HFF-Myc (cell line): ENCODE measurements around the gene TRIO.

ENCODE experiments used
- DNase-seq: peaks from one replicate; pipeline ENCODE4 v3.0.0-alpha.2; 2011; ENCODE audit warnings: low read depth; ENCODE audit errors: extremely low read depth
- H3K4me3 ChIP-seq: replicated peaks from 2 replicates; pipeline ENCODE4 v1.5.1; 2011; ENCODE audit warnings: low read depth, mild to moderate bottlenecking, control low read depth, low read length
- TF ChIP-seq, protein P1 (sequence below): IDR thresholded peaks from 2 replicates; pipeline ENCODE4 v1.5.1; 2012; ENCODE audit warnings: mild to moderate bottlenecking, low read depth, low read length, control low read depth; ENCODE audit errors: missing control alignments

Gene TRIO

DNA sequence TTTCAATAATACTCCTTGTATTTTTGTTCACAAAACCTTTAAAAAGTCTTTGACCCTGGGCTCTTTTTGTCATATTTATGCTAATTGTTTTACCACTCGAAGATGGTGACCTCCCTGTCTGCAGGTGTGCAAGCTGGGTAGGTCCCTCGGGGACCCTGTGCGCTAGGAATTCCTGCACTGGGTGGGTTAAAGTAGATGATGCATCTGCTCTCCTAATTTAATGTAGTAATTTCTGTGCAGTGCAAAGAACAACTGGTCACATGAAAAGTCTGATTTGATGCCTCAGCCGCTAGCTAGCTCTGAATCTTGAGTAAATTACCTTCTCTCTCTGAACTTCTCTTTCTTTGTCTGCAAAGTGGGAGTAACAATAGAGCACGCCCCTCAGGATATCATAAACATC lies 299.4 kb downstream of the TRIO start:
- no peak for DNase-seq
- TF ChIP-seq, protein P1, sequence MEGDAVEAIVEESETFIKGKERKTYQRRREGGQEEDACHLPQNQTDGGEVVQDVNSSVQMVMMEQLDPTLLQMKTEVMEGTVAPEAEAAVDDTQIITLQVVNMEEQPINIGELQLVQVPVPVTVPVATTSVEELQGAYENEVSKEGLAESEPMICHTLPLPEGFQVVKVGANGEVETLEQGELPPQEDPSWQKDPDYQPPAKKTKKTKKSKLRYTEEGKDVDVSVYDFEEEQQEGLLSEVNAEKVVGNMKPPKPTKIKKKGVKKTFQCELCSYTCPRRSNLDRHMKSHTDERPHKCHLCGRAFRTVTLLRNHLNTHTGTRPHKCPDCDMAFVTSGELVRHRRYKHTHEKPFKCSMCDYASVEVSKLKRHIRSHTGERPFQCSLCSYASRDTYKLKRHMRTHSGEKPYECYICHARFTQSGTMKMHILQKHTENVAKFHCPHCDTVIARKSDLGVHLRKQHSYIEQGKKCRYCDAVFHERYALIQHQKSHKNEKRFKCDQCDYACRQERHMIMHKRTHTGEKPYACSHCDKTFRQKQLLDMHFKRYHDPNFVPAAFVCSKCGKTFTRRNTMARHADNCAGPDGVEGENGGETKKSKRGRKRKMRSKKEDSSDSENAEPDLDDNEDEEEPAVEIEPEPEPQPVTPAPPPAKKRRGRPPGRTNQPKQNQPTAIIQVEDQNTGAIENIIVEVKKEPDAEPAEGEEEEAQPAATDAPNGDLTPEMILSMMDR = no peak
- peak overlapping the region; percentile 85 for H3K4me3 ChIP-seq

DNA sequence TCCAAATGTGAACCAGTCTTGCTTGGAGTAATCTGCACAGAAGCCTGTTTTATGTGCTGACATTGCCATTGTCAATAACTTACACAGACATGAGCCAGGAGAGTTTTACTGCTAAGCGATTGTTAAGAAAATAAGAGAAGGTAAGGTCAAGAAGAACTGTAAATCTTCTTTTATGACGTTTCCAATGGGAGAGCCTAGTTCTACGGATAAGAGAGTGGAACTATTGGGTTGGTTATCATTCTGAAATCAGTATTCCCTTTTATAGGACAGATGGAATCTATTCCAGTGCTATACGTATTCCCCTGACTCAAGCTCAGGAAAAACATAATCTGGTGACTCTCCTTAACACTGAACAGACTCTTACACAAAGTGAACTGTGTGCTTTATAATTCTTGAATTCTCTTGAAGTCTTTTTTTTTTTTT lies 300.5 kb downstream of the TRIO start:
- TF ChIP-seq, protein P1 = no peak
- no peak for DNase-seq
- peak overlapping the region; percentile 85 for H3K4me3 ChIP-seq

DNA sequence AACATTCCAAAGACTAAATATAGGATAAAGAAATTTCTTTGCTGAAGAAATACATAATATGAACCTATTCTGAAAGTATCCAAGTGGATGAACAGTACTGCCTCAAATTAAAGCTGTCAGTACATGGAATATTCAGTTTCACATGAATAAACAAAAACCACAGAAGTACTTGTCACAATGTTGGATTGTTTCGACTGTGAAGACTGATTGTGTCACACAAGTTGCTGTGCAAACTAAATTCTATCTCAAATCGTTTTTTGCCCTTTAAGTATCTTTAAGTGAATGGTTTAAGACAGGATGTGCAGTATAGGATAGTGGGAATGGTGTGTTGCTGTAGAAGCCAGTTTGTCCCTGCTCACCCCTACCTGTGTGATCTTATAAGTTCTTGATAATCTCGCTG lies 301.0 kb downstream of the TRIO start:
- H3K4me3 ChIP-seq = peak overlapping the region; percentile 85
- TF ChIP-seq, protein P1 = no peak
- DNase-seq = no peak

DNA sequence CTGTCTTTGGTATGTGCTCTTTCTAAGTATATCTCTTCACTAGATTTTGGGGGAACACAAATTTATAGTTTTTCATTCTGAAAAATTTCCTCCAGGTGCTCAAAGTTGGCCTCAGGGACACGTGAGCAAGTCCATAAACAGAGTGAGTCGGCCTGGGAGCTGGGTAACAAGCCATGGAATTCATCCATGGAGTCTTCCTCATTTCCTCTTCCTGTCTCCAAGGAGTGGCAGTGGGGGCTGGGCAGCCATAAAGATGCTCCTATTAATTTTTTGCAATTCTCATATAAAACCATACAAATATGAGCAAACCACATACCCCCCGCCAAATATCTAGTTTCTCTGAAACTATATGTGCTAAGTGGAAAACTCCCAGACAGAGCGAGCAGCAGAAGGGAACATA lies 301.9 kb downstream of the TRIO start:
- DNase-seq = no peak

DNA sequence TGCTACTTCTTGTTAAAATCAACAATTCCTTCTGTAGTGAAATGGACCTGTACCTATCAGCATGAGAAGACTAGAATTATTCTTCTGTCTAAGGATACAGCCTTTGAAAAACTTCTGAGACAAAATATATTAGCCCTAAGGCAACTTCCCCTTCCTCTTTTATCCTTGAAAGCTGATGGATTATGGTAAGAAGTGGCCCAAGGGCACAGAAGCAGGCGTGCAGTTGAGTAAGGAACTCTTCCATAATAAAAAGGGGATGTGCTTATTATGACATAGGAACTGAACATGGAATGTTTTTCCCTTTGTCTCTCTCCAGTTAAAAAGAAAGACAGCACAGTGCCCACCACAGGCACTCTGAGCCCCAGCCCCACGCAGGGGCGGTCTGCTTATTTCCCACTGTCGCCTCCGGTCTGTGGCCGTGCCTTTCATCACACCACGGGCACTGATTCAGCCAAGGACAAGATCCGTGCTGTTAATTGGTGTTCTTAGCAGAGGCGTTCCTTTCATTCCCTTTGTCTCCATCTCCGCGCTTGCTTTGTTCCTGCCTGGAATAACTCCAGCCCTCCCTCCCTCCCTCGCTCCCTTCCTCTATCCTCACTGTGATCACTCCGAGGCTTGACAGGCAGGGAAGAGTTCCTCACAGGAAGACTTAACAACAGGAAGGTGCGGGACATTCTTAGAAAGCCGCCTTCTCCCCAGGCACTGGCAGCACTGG lies 302.6 kb downstream of the TRIO start:
- peak overlapping the region; percentile 25 for H3K4me3 ChIP-seq
- DNase-seq = no peak

More for the DNA sequence above, 301.9 kb downstream of the TRIO start:
- H3K4me3 ChIP-seq = peak overlapping the region; percentile 85
- TF ChIP-seq, protein P1 = no peak

DNA sequence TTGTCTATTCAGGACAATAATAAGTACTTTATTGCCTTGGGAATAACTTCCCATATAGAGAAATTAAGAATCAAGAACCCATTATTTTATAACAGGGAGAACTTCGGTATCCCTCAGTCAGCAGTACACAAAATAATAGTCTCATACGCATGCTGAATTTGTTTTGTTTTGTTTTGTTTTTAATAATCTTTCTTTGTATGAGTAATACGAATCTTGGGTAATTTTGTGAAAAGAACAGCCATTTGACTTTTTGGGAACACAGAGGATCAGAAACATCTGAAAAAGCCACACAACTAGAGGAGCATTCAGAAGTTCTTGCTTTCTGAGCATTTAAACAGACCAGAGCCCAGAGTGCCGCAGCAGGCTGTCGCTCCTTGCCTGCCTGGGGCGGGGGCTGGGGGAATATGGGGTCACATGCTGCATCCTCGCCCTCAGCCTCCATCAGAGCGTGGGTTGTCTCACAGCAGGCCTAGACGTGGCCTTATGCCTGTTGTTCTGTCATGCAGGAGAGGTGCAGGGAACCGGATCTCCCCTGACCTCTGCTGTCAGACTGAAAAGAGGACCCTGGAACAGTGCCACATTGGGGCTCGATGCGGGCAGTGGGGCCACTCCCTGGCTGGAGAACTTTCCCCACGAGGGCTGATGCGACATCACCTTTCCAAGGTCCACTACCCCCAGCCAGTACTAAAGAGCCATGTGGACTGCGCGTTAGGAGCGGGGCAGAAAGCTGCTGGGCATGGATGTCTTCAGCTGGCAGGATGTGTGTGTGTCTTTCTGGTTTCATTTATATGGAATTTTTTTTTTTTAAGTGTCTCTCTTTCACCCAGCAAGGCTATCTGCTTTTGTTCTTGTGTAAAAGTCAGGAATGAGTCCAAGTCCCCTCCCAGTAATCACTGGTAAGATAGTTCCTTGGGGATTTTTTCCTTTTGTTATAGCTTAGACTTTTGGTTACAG lies 305.1 kb downstream of the TRIO start:
- peak; percentile 56 for DNase-seq
- H3K4me3 ChIP-seq = peak overlapping the region; percentile 18

More for the DNA sequence above, 302.6 kb downstream of the TRIO start:
- TF ChIP-seq, protein P1 = no peak

More for the DNA sequence above, 305.1 kb downstream of the TRIO start:
- TF ChIP-seq, protein P1 = no peak
